CD8-positive, alpha-beta memory T cell (primary cell): ENCODE measurements around the gene TSPYL1. TPM values are rescaled to one million over a fixed set of nuclear protein-coding genes. Genes with fewer than 3 reads are reported as not detected.

ENCODE experiments used
- CTCF ChIA-PET: fragments of 350-600 bp; sonication (Branson Sonifier 250); formaldehyde crosslinking; loops from one replicate; lab custom pipeline; 2021; ENCODE audit warnings: antibody characterized with exemption; lab: Charles Lee
- POLR2A ChIA-PET: fragments of 350-600 bp; sonication (Branson Sonifier 250); formaldehyde crosslinking; loops from one replicate; lab custom pipeline; 2021; ENCODE audit warnings: antibody characterized with exemption; lab: Charles Lee
- DNase-seq, 5 donors: peaks; one replicate each; pipeline versions ENCODE4 v3.0.0 to v3.0.0-alpha.2; 2020 to 2022; ENCODE audit warnings: mixed read lengths in 1 of 5
- H3K27ac ChIP-seq: one replicate; pipeline ENCODE4 v1.7.0; 2013; ENCODE audit warnings: low read depth, mild to moderate bottlenecking, low read length, moderate library complexity
- H3K27me3 ChIP-seq: 2 replicates; pipeline ENCODE4 v1.7.0; 2013; ENCODE audit warnings: low read length, mild to moderate bottlenecking; ENCODE audit not compliant: insufficient read depth, poor library complexity, severe bottlenecking
- H3K36me3 ChIP-seq: 2 replicates; pipeline ENCODE4 v1.7.0; 2013; ENCODE audit warnings: mild to moderate bottlenecking, low read length, moderate library complexity; ENCODE audit not compliant: insufficient read depth
- H3K4me1 ChIP-seq: 2 replicates; pipeline ENCODE4 v1.7.0; 2013; ENCODE audit warnings: mild to moderate bottlenecking, low read length, moderate library complexity; ENCODE audit not compliant: insufficient read depth
- H3K4me3 ChIP-seq: 2 replicates; pipeline ENCODE4 v1.7.0; 2013; ENCODE audit warnings: mild to moderate bottlenecking, low read length
- H3K9me3 ChIP-seq: 2 replicates; pipeline ENCODE4 v1.7.0; 2013; ENCODE audit warnings: mild to moderate bottlenecking, low read length
- H3K27ac Mint-ChIP-seq, 8 donors: one replicate each; pipeline ENCODE4 v1.8.0; 2020 to 2021; ENCODE audit warnings: mixed read lengths in 8 of 8, mild to moderate bottlenecking in 6 of 8, inconsistent platforms in 3 of 8, moderate library complexity in 3 of 8
- H3K27me3 Mint-ChIP-seq, 2 donors: one replicate each; pipeline ENCODE4 v1.8.0; 2020 to 2021; ENCODE audit warnings: mixed read lengths in 2 of 2, mild to moderate bottlenecking in 1 of 2, moderate library complexity in 1 of 2
- H3K36me3 Mint-ChIP-seq, 3 donors: one replicate each; pipeline ENCODE4 v1.8.0; 2020 to 2021; ENCODE audit warnings: mixed read lengths in 3 of 3, inconsistent platforms in 1 of 3, mild to moderate bottlenecking in 1 of 3
- H3K4me1 Mint-ChIP-seq, 3 donors: one replicate each; pipeline ENCODE4 v1.8.0; 2020 to 2021; ENCODE audit warnings: mixed read lengths in 3 of 3, inconsistent platforms in 1 of 3, mild to moderate bottlenecking in 1 of 3
- H3K4me3 Mint-ChIP-seq, 7 donors: one replicate each; pipeline ENCODE4 v1.8.0; 2020 to 2021; ENCODE audit warnings: mixed read lengths in 7 of 7, mild to moderate bottlenecking in 6 of 7, moderate library complexity in 4 of 7, inconsistent platforms in 2 of 7
- H3K9me3 Mint-ChIP-seq, 5 donors: one replicate each; pipeline ENCODE4 v1.8.0; 2020 to 2022; ENCODE audit warnings: mixed read lengths in 5 of 5, mild to moderate bottlenecking in 3 of 5, moderate library complexity in 2 of 5, inconsistent platforms in 1 of 5
- polyA plus RNA-seq: library from polyadenylated mRNA; unstranded; fragments of 300-500 nt; fragmentation: Illumina TruSeq; gene quantifications from one replicate; pipeline ENCODE4 v1.2.3, GENCODE V29; 2021
- total RNA-seq, 2 experiments: library from RNA; stranded (reverse); gene quantifications; one replicate each; pipeline ENCODE4 v1.2.3, GENCODE V29; 2021

Gene TSPYL1
- total and polyA plus RNA-seq, 3 experiments from 2014 or later, result 50.5 to 57.4 (median 56.6) TPM

GRCh38 chr6:116307633-116308032, 27.9 kb upstream of the TSPYL1 start:
- no peaks in the 10 kb centered on the region for H3K9me3 ChIP-seq
- no peak for DNase-seq
- no peaks in the 10 kb centered on the region for H3K4me1 ChIP-seq
- H3K4me3 ChIP-seq, result no peak overlapping the region
- Mint-ChIP-seq H3K4me1 (peaks cover 0 to 3% (median 0%) of the 10 kb centered on the region in 3 donors), H3K36me3 (peaks cover 3 to 10% (median 9%) of the 10 kb centered on the region in 3 donors), H3K27ac (no peak overlapping the region), H3K4me3 (no peak overlapping the region), H3K9me3 (no peaks in the 10 kb centered on the region), H3K27me3 (peaks cover 0 to 3% of the 10 kb centered on the region in 2 donors)
- H3K36me3 ChIP-seq, result no peaks in the 10 kb centered on the region
- no peaks in the 10 kb centered on the region for H3K27me3 ChIP-seq
- CTCF ChIA-PET, result no interaction called here
- H3K27ac ChIP-seq, result no peak overlapping the region
- POLR2A ChIA-PET, result no interaction called here

- Mint-ChIP-seq H3K4me3 (no peak overlapping the region), H3K27ac (no peak overlapping the region), H3K4me1 (peaks cover 0 to 3% (median 0%) of the 10 kb centered on the region in 3 donors), H3K36me3 (peaks cover 3 to 12% (median 9%) of the 10 kb centered on the region in 3 donors), H3K9me3 (peaks cover 0 to 2% (median 0%) of the 10 kb centered on the region in 5 donors), H3K27me3 (peaks cover 0 to 3% of the 10 kb centered on the region in 2 donors)
- Histone ChIP-seq H3K27ac (no peak overlapping the region), H3K4me1 (no peaks in the 10 kb centered on the region), H3K27me3 (no peaks in the 10 kb centered on the region), H3K4me3 (no peak overlapping the region), H3K36me3 (no peaks in the 10 kb centered on the region), H3K9me3 (no peaks in the 10 kb centered on the region)
- no peak for DNase-seq
- CTCF ChIA-PET, result no interaction called here
- POLR2A ChIA-PET, result no interaction called here
Observed at GRCh38 chr6:116307001-116307400, 27.3 kb upstream of the TSPYL1 start.

- H3K27ac Mint-ChIP-seq, result no peak overlapping the region
Observed at GRCh38 chr6:116304538-116305097, 24.9 kb upstream of the TSPYL1 start.

GRCh38 chr6:116301104-116301503, 21.4 kb upstream of the TSPYL1 start:
- Mint-ChIP-seq H3K9me3 (peaks cover 0 to 7% (median 5%) of the 10 kb centered on the region in 5 donors), H3K27ac (no peak overlapping the region), H3K36me3 (peaks cover 0 to 15% (median 1%) of the 10 kb centered on the region in 3 donors), H3K4me3 (no peak overlapping the region), H3K27me3 (no peaks in the 10 kb centered on the region), H3K4me1 (peaks cover 0 to 3% (median 0%) of the 10 kb centered on the region in 3 donors)
- Histone ChIP-seq H3K4me3 (no peak overlapping the region), H3K4me1 (no peaks in the 10 kb centered on the region), H3K27me3 (no peaks in the 10 kb centered on the region), H3K27ac (no peak overlapping the region), H3K36me3 (no peaks in the 10 kb centered on the region), H3K9me3 (peaks cover 9% of the 10 kb centered on the region)
- no peak for DNase-seq
- ChIA-PET POLR2A (no interaction called here), CTCF (no interaction called here)

More at GRCh38 chr6:116304538-116305097, 24.9 kb upstream of the TSPYL1 start:
- CTCF ChIA-PET, result no interaction called here
- Histone ChIP-seq H3K4me3 (no peak overlapping the region), H3K36me3 (no peaks in the 10 kb centered on the region), H3K27ac (no peak overlapping the region), H3K9me3 (no peaks in the 10 kb centered on the region), H3K27me3 (no peaks in the 10 kb centered on the region), H3K4me1 (no peaks in the 10 kb centered on the region)
- Mint-ChIP-seq H3K9me3 (peaks cover 0 to 3% (median 2%) of the 10 kb centered on the region in 5 donors), H3K36me3 (peaks cover 0 to 9% (median 4%) of the 10 kb centered on the region in 3 donors), H3K4me1 (peaks cover 0 to 3% (median 0%) of the 10 kb centered on the region in 3 donors), H3K4me3 (no peak overlapping the region), H3K27me3 (no peaks in the 10 kb centered on the region)
- no peak for DNase-seq
- POLR2A ChIA-PET, result no interaction called here

- H3K36me3 Mint-ChIP-seq, result peaks cover 0 to 15% (median 1%) of the 10 kb centered on the region in 3 donors
- POLR2A ChIA-PET, result no interaction called here
Observed at GRCh38 chr6:116300566-116300965, 20.8 kb upstream of the TSPYL1 start.

GRCh38 chr6:116298973-116299372, 19.2 kb upstream of the TSPYL1 start:
- Histone ChIP-seq H3K27ac (no peak overlapping the region), H3K4me1 (no peaks in the 10 kb centered on the region), H3K9me3 (peaks cover 9% of the 10 kb centered on the region), H3K4me3 (no peak overlapping the region), H3K36me3 (no peaks in the 10 kb centered on the region), H3K27me3 (no peaks in the 10 kb centered on the region)
- peaks cover 0 to 15% (median 1%) of the 10 kb centered on the region in 3 donors for H3K36me3 Mint-ChIP-seq
- peaks cover 0 to 7% (median 5%) of the 10 kb centered on the region in 5 donors for H3K9me3 Mint-ChIP-seq
- H3K4me3 Mint-ChIP-seq, result no peak overlapping the region
- no peak for DNase-seq
- no peak overlapping the region for H3K27ac Mint-ChIP-seq
- H3K27me3 Mint-ChIP-seq, result peaks cover 0 to 1% of the 10 kb centered on the region in 2 donors
- H3K4me1 Mint-ChIP-seq, result peaks cover 0 to 3% (median 0%) of the 10 kb centered on the region in 3 donors
- POLR2A ChIA-PET, result no interaction called here
- CTCF ChIA-PET, result interaction anchor here (1.0 kb wide), 1 partner anchor 11 kb away, joined by 3 read pairs; no protein-coding TSS in a partner anchor

More at GRCh38 chr6:116300566-116300965, 20.8 kb upstream of the TSPYL1 start:
- H3K36me3 ChIP-seq, result no peaks in the 10 kb centered on the region
- H3K27me3 Mint-ChIP-seq, result no peaks in the 10 kb centered on the region
- H3K4me3 Mint-ChIP-seq, result no peak overlapping the region
- no peak overlapping the region for H3K27ac ChIP-seq
- CTCF ChIA-PET, result no interaction called here
- peaks cover 9% of the 10 kb centered on the region for H3K9me3 ChIP-seq
- no peaks in the 10 kb centered on the region for H3K4me1 ChIP-seq
- no peaks in the 10 kb centered on the region for H3K27me3 ChIP-seq
- H3K4me3 ChIP-seq, result no peak overlapping the region
- H3K27ac Mint-ChIP-seq, result no peak overlapping the region
- peaks cover 0 to 3% (median 0%) of the 10 kb centered on the region in 3 donors for H3K4me1 Mint-ChIP-seq
- DNase-seq, result no peak
- H3K9me3 Mint-ChIP-seq, result peaks cover 0 to 7% (median 5%) of the 10 kb centered on the region in 5 donors

- Histone ChIP-seq H3K9me3 (peaks cover 9% of the 10 kb centered on the region), H3K4me3 (no peak overlapping the region), H3K27ac (no peak overlapping the region), H3K36me3 (no peaks in the 10 kb centered on the region), H3K27me3 (no peaks in the 10 kb centered on the region), H3K4me1 (no peaks in the 10 kb centered on the region)
- H3K9me3 Mint-ChIP-seq, result peaks cover 0 to 7% (median 5%) of the 10 kb centered on the region in 5 donors
- no peak for DNase-seq
- peaks cover 0 to 2% (median 0%) of the 10 kb centered on the region in 3 donors for H3K4me1 Mint-ChIP-seq
- POLR2A ChIA-PET, result no interaction called here
- CTCF ChIA-PET, result interaction anchor here (1.0 kb wide), 1 partner anchor 10 kb away, joined by 3 read pairs; no protein-coding TSS in a partner anchor
- H3K27ac Mint-ChIP-seq, result no peak overlapping the region
- peaks cover 0 to 1% of the 10 kb centered on the region in 2 donors for H3K27me3 Mint-ChIP-seq
- H3K4me3 Mint-ChIP-seq, result no peak overlapping the region
- H3K36me3 Mint-ChIP-seq, result peaks cover 0 to 15% (median 1%) of the 10 kb centered on the region in 3 donors
Observed at GRCh38 chr6:116298273-116298672, 18.5 kb upstream of the TSPYL1 start.

GRCh38 chr6:116292553-116292952, 12.8 kb upstream of the TSPYL1 start:
- no peak overlapping the region for H3K4me3 Mint-ChIP-seq
- Histone ChIP-seq H3K36me3 (no peaks in the 10 kb centered on the region), H3K4me1 (no peaks in the 10 kb centered on the region), H3K27ac (no peak overlapping the region), H3K27me3 (no peaks in the 10 kb centered on the region), H3K4me3 (no peak overlapping the region), H3K9me3 (no peaks in the 10 kb centered on the region)
- H3K27me3 Mint-ChIP-seq, result peaks cover 0 to 1% of the 10 kb centered on the region in 2 donors
- no peak for DNase-seq
- CTCF ChIA-PET, result interaction anchor here (0.9 to 1.5 kb wide), 2 partner anchors 24 to 236 kb away, joined by 3 to 4 read pairs; no protein-coding TSS in a partner anchor
- H3K27ac Mint-ChIP-seq, result no peak overlapping the region
- POLR2A ChIA-PET, result no interaction called here
- H3K9me3 Mint-ChIP-seq, result no peaks in the 10 kb centered on the region
- no peaks in the 10 kb centered on the region for H3K36me3 Mint-ChIP-seq
- H3K4me1 Mint-ChIP-seq, result no peaks in the 10 kb centered on the region
